Measurements from ENCODE around the gene SURF1. TPM values are rescaled to one million over a fixed set of nuclear protein-coding genes. Genes with fewer than 3 reads are reported as not detected.
"Not testable (repeated sequence)": the region's sequence is repeated elsewhere in the genome, so short reads cannot be mapped to it uniquely, and the experiment has no call there.

SURF1 gene
- total RNA-seq, 1 donor from 2014 or later: 36.2 TPM

DNA sequence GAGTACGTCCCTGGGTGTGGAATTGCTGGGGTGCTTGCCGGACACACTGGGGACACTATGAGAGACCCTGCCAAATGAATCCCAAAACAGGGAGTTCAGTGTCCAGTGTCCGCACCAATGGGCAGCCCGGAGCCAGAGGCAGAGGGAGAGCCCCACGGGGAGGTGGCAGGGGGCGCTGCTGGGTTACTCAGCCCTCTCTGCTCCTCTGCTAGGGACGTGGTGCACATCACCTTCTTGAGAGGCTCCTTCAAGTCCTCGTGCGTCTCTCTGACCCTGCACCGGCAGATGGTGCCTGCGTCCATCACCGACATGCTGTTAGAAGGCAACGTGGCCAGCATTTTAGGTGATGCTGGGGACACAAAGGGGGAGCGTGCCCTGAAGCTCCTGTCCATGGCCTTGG lies 40.7 kb upstream of the SURF1 start:
- Mint-ChIP-seq H3K4me1 (ENCODE audit: unreplicated experiment) (no peaks in the 10 kb centered on the region), H3K36me3 (ENCODE audit: unreplicated experiment) (no peaks in the 10 kb centered on the region), H3K27ac (ENCODE audit: unreplicated experiment) (no peak overlapping the region), H3K4me3 (ENCODE audit: unreplicated experiment) (no peak overlapping the region), H3K27me3 (ENCODE audit: unreplicated experiment) (peaks cover 18% of the 10 kb centered on the region), H3K9me3 (ENCODE audit: unreplicated experiment) (no peaks in the 10 kb centered on the region)
- DNase-seq (ENCODE audit: extremely low spot score, unreplicated experiment): no peak
- TF ChIP-seq, protein P1, sequence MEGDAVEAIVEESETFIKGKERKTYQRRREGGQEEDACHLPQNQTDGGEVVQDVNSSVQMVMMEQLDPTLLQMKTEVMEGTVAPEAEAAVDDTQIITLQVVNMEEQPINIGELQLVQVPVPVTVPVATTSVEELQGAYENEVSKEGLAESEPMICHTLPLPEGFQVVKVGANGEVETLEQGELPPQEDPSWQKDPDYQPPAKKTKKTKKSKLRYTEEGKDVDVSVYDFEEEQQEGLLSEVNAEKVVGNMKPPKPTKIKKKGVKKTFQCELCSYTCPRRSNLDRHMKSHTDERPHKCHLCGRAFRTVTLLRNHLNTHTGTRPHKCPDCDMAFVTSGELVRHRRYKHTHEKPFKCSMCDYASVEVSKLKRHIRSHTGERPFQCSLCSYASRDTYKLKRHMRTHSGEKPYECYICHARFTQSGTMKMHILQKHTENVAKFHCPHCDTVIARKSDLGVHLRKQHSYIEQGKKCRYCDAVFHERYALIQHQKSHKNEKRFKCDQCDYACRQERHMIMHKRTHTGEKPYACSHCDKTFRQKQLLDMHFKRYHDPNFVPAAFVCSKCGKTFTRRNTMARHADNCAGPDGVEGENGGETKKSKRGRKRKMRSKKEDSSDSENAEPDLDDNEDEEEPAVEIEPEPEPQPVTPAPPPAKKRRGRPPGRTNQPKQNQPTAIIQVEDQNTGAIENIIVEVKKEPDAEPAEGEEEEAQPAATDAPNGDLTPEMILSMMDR (IDR thresholded peaks at IDR 0.05): peak; percentile 32

- TF ChIP-seq, protein P1 (IDR thresholded peaks at IDR 0.05): no peak
- no peak overlapping the region for H3K27ac Mint-ChIP-seq (ENCODE audit: unreplicated experiment)
- no peaks in the 10 kb centered on the region for H3K4me1 Mint-ChIP-seq (ENCODE audit: unreplicated experiment)
- no peaks in the 10 kb centered on the region for H3K9me3 Mint-ChIP-seq (ENCODE audit: unreplicated experiment)
- H3K36me3 Mint-ChIP-seq (ENCODE audit: unreplicated experiment): no peaks in the 10 kb centered on the region
- H3K4me3 Mint-ChIP-seq (ENCODE audit: unreplicated experiment): no peak overlapping the region
- H3K27me3 Mint-ChIP-seq (ENCODE audit: unreplicated experiment): peaks cover 20% of the 10 kb centered on the region
- DNase-seq (ENCODE audit: extremely low spot score, unreplicated experiment): no peak
Observed at GRCh38 chr9:133394687-133395271, 38.5 kb upstream of the SURF1 start.

DNA sequence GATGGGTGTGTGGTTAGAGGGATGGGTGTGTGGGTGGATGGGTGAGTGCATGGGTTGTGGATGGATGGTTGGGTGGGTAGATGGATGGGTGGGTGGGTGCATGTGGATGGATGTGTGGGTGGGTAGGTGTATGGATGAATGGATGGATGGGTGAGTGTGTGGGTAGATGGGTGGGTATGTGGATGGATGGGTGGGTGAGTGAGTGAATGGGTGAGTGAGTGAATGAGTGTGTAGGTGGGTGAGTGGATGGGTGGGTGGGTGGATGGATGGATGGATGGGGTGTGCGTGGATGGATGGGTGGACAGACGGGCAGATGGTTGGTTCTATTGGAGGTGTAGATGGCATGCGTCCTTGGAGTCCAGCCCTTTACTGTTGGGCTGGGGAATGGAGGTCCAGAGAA lies 37.1 kb upstream of the SURF1 start:
- peaks cover 20% of the 10 kb centered on the region for H3K27me3 Mint-ChIP-seq (ENCODE audit: unreplicated experiment)
- H3K4me1 Mint-ChIP-seq (ENCODE audit: unreplicated experiment): no peaks in the 10 kb centered on the region
- no peaks in the 10 kb centered on the region for H3K36me3 Mint-ChIP-seq (ENCODE audit: unreplicated experiment)
- TF ChIP-seq, protein P1 (IDR thresholded peaks at IDR 0.05): no peak
- H3K4me3 Mint-ChIP-seq (ENCODE audit: unreplicated experiment): no peak overlapping the region
- H3K9me3 Mint-ChIP-seq (ENCODE audit: unreplicated experiment): no peaks in the 10 kb centered on the region
- no peak overlapping the region for H3K27ac Mint-ChIP-seq (ENCODE audit: unreplicated experiment)
- DNase-seq (ENCODE audit: extremely low spot score, unreplicated experiment): no peak

- not testable (repeated sequence) for H3K9me3 Mint-ChIP-seq (ENCODE audit: unreplicated experiment); DNase-seq (ENCODE audit: extremely low spot score, unreplicated experiment); H3K36me3 Mint-ChIP-seq (ENCODE audit: unreplicated experiment); H3K27ac Mint-ChIP-seq (ENCODE audit: unreplicated experiment); H3K4me3 Mint-ChIP-seq (ENCODE audit: unreplicated experiment); H3K4me1 Mint-ChIP-seq (ENCODE audit: unreplicated experiment)
- H3K27me3 Mint-ChIP-seq (ENCODE audit: unreplicated experiment): peaks cover 16% of the 10 kb centered on the region
Observed at GRCh38 chr9:133392308-133392707, 36.0 kb upstream of the SURF1 start.

DNA sequence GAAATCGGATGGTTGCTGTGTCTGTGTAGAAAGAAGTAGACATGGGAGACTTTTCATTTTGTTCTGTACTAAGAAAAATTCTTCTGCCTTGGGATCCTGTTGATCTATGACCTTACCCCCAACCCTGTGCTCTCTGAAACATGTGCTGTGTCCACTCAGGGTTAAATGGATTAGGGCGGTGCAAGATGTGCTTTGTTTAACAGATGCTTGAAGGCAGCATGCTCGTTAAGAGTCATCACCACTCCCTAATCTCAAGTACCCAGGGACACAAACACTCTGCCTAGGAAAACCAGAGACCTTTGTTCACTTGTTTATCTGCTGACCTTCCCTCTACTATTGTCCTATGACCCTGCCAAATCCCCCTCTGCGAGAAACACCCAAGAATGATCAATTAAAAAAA lies 35.2 kb upstream of the SURF1 start:
- DNase-seq (ENCODE audit: extremely low spot score, unreplicated experiment); H3K27ac Mint-ChIP-seq (ENCODE audit: unreplicated experiment): not testable (repeated sequence)
- H3K27me3 Mint-ChIP-seq (ENCODE audit: unreplicated experiment): peaks cover 14% of the 10 kb centered on the region

DNA sequence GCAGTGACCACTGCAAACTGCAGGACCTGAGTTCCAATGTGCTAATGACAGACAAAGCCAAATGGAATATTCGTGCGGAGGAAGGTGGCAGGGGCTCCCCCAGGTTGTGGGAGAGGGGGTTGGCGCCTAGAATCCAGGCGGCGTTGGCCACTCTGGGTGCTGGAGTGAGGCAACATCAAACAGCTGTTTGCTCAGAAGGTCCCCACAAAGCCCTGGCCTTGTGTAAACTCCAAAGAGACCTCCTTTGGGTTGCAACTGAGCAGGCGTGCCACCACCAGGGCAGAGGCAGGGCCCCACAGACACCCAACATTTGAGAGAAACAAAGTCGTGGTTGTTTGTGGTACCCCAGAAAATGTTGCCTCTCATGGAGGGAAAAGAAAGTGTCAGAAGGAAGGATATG lies 34.4 kb upstream of the SURF1 start:
- Mint-ChIP-seq H3K36me3 (ENCODE audit: unreplicated experiment) (no peaks in the 10 kb centered on the region), H3K9me3 (ENCODE audit: unreplicated experiment) (no peaks in the 10 kb centered on the region), H3K4me3 (ENCODE audit: unreplicated experiment) (no peak overlapping the region), H3K27me3 (ENCODE audit: unreplicated experiment) (peaks cover 12% of the 10 kb centered on the region), H3K4me1 (ENCODE audit: unreplicated experiment) (no peaks in the 10 kb centered on the region), H3K27ac (ENCODE audit: unreplicated experiment) (no peak overlapping the region)
- TF ChIP-seq, protein P1 (IDR thresholded peaks at IDR 0.05): no peak
- no peak for DNase-seq (ENCODE audit: extremely low spot score, unreplicated experiment)

More for the DNA sequence above, 35.2 kb upstream of the SURF1 start:
- H3K4me1 Mint-ChIP-seq (ENCODE audit: unreplicated experiment); H3K9me3 Mint-ChIP-seq (ENCODE audit: unreplicated experiment); H3K36me3 Mint-ChIP-seq (ENCODE audit: unreplicated experiment); H3K4me3 Mint-ChIP-seq (ENCODE audit: unreplicated experiment): not testable (repeated sequence)

All from osteocyte (in vitro differentiated cells).